ACC112 (cell line): ENCODE data around the gene IL21.
"Not testable (repeated sequence)": the region's sequence is repeated elsewhere in the genome, so short reads cannot be mapped to it uniquely, and the experiment has no call there.

ENCODE experiments used
- H2AFZ ChIP-seq: fragments of 200-600 bp; sonication (generic); one replicate; pipeline ENCODE4 v1.6.0; 2017; ENCODE audit warnings: antibody characterized with exemption, low read length; ENCODE audit not compliant: unreplicated experiment
- H3K27ac ChIP-seq: fragments of 200-600 bp; sonication (generic); 2 replicates; pipeline ENCODE4 v1.5.1; 2014; ENCODE audit warnings: low read depth, mild to moderate bottlenecking, antibody characterized with exemption, low read length, moderate library complexity
- H3K27me3 ChIP-seq: fragments of 200-600 bp; sonication (generic); 2 replicates; pipeline ENCODE4 v1.6.1; 2014; ENCODE audit warnings: mild to moderate bottlenecking, antibody characterized with exemption, low read length, moderate library complexity, mixed read lengths; ENCODE audit not compliant: insufficient read depth
- H3K36me3 ChIP-seq: fragments of 200-600 bp; sonication (generic); 2 replicates; pipeline ENCODE4 v1.6.1; 2016; ENCODE audit warnings: mild to moderate bottlenecking, antibody characterized with exemption, low read length, moderate library complexity, mixed read lengths; ENCODE audit not compliant: insufficient read depth
- H3K4me1 ChIP-seq: fragments of 200-600 bp; sonication (generic); one replicate; pipeline ENCODE4 v1.6.1; 2016; ENCODE audit warnings: low read length, mixed read lengths; ENCODE audit not compliant: insufficient read depth, unreplicated experiment, control insufficient read depth
- H3K4me3 ChIP-seq: fragments of 200-600 bp; sonication (generic); 2 replicates; pipeline ENCODE4 v1.5.1; 2014; ENCODE audit warnings: mild to moderate bottlenecking, low read depth, low read length
- H3K79me2 ChIP-seq: fragments of 200-600 bp; sonication (generic); one replicate; pipeline ENCODE4 v1.6.0; 2016; ENCODE audit warnings: low read length; ENCODE audit not compliant: control insufficient read depth, unreplicated experiment, insufficient read depth

Gene IL21

GRCh38 chr4:122658818-122659295, 38.0 kb upstream of the IL21 start:
- Histone ChIP-seq H3K4me1 (peaks cover 3% of the 10 kb centered on the region), H3K79me2 (no peaks in the 10 kb centered on the region), H3K4me3 (no peak overlapping the region), H2AFZ (no peak overlapping the region), H3K27ac (no peak overlapping the region), H3K27me3 (no peaks in the 10 kb centered on the region), H3K36me3 (no peaks in the 10 kb centered on the region)

- no peak overlapping the region for H2AFZ ChIP-seq
- H3K4me1 ChIP-seq, result no peaks in the 10 kb centered on the region
- no peak overlapping the region for H3K4me3 ChIP-seq
- no peaks in the 10 kb centered on the region for H3K27me3 ChIP-seq
- no peak overlapping the region for H3K27ac ChIP-seq
- no peaks in the 10 kb centered on the region for H3K79me2 ChIP-seq
- H3K36me3 ChIP-seq, result no peaks in the 10 kb centered on the region
Observed at GRCh38 chr4:122658377-122658776, 37.5 kb upstream of the IL21 start.

GRCh38 chr4:122657553-122657952, 36.7 kb upstream of the IL21 start:
- H3K36me3 ChIP-seq, result no peaks in the 10 kb centered on the region
- no peak overlapping the region for H3K4me3 ChIP-seq
- H3K27ac ChIP-seq, result no peak overlapping the region
- H2AFZ ChIP-seq, result no peak overlapping the region
- no peaks in the 10 kb centered on the region for H3K79me2 ChIP-seq
- no peaks in the 10 kb centered on the region for H3K27me3 ChIP-seq
- no peaks in the 10 kb centered on the region for H3K4me1 ChIP-seq

GRCh38 chr4:122656583-122656982, 35.7 kb upstream of the IL21 start:
- H3K36me3 ChIP-seq, H2AFZ ChIP-seq, H3K27ac ChIP-seq, H3K4me3 ChIP-seq, H3K27me3 ChIP-seq, H3K79me2 ChIP-seq, H3K4me1 ChIP-seq: not testable (repeated sequence)

GRCh38 chr4:122652379-122652778, 31.5 kb upstream of the IL21 start:
- no peak overlapping the region for H2AFZ ChIP-seq
- no peak overlapping the region for H3K4me3 ChIP-seq

GRCh38 chr4:122650148-122650547, 29.3 kb upstream of the IL21 start:
- Histone ChIP-seq H3K4me1 (no peaks in the 10 kb centered on the region), H3K27me3 (peaks cover 7% of the 10 kb centered on the region; the same call in 1 of the 2 replicates), H3K4me3 (no peak overlapping the region), H3K27ac (no peak overlapping the region), H3K36me3 (no peaks in the 10 kb centered on the region), H2AFZ (no peak overlapping the region), H3K79me2 (no peaks in the 10 kb centered on the region)

More at GRCh38 chr4:122652379-122652778, 31.5 kb upstream of the IL21 start:
- Histone ChIP-seq H3K27me3 (no peaks in the 10 kb centered on the region), H3K79me2 (no peaks in the 10 kb centered on the region), H3K27ac (no peak overlapping the region), H3K4me1 (no peaks in the 10 kb centered on the region), H3K36me3 (no peaks in the 10 kb centered on the region)

- no peaks in the 10 kb centered on the region for H3K4me1 ChIP-seq
- no peaks in the 10 kb centered on the region for H3K79me2 ChIP-seq
- H2AFZ ChIP-seq, result no peak overlapping the region
- H3K27ac ChIP-seq, result no peak overlapping the region
- H3K36me3 ChIP-seq, result no peaks in the 10 kb centered on the region
- peaks cover 19% of the 10 kb centered on the region for H3K27me3 ChIP-seq
- H3K4me3 ChIP-seq, result no peak overlapping the region
Observed at GRCh38 chr4:122647656-122648055, 26.8 kb upstream of the IL21 start.

GRCh38 chr4:122643257-122643656, 22.4 kb upstream of the IL21 start:
- Histone ChIP-seq H3K4me1 (no peaks in the 10 kb centered on the region), H3K4me3 (no peak overlapping the region), H2AFZ (no peak overlapping the region), H3K79me2 (no peaks in the 10 kb centered on the region), H3K36me3 (no peaks in the 10 kb centered on the region), H3K27ac (no peak overlapping the region), H3K27me3 (peaks cover 33% of the 10 kb centered on the region)

- H3K4me1 ChIP-seq, result no peaks in the 10 kb centered on the region
- peaks cover 17% of the 10 kb centered on the region for H3K27me3 ChIP-seq
- no peak overlapping the region for H3K4me3 ChIP-seq
- no peak overlapping the region for H2AFZ ChIP-seq
- no peaks in the 10 kb centered on the region for H3K36me3 ChIP-seq
- H3K27ac ChIP-seq, result no peak overlapping the region
- no peaks in the 10 kb centered on the region for H3K79me2 ChIP-seq
Observed at GRCh38 chr4:122639181-122639580, 18.3 kb upstream of the IL21 start.

GRCh38 chr4:122636697-122637096, 15.8 kb upstream of the IL21 start:
- H3K27me3 ChIP-seq, result peaks cover 12% of the 10 kb centered on the region
- H3K79me2 ChIP-seq, result no peaks in the 10 kb centered on the region
- H2AFZ ChIP-seq, result no peak overlapping the region
- H3K4me3 ChIP-seq, result no peak overlapping the region
- H3K36me3 ChIP-seq, result no peaks in the 10 kb centered on the region
- H3K4me1 ChIP-seq, result peaks cover 5% of the 10 kb centered on the region
- no peak overlapping the region for H3K27ac ChIP-seq

GRCh38 chr4:122635205-122635604, 14.3 kb upstream of the IL21 start:
- H3K4me1 ChIP-seq, result peaks cover 5% of the 10 kb centered on the region
- H3K27me3 ChIP-seq, result peaks cover 2% of the 10 kb centered on the region; the same call in 1 of the 2 replicates
- H3K27ac ChIP-seq, result no peak overlapping the region
- H3K79me2 ChIP-seq, result no peaks in the 10 kb centered on the region
- no peak overlapping the region for H3K4me3 ChIP-seq
- no peak overlapping the region for H2AFZ ChIP-seq
- no peaks in the 10 kb centered on the region for H3K36me3 ChIP-seq
